Liver (tissue), 9 donors: Measurements from ENCODE around the gene RNF220. TPM values are rescaled to one million over a fixed set of nuclear protein-coding genes. Genes with fewer than 3 reads are reported as not detected.

ENCODE experiments used
- DNase-seq: peaks from one replicate; pipeline ENCODE4 v3.0.0-alpha.2; 2017; ENCODE audit warnings: low spot score
- H3K27ac ChIP-seq, 2 donors: one replicate each; pipeline ENCODE4 v1.7.0; 2013; ENCODE audit warnings: inconsistent platforms in 2 of 2, low read length in 2 of 2, control low read depth in 1 of 2, low read depth in 1 of 2, mild to moderate bottlenecking in 1 of 2
- H3K27me3 ChIP-seq, 4 donors: one replicate each; pipeline versions ENCODE4 v1.6.1 to v1.7.0; 2013; ENCODE audit warnings: low read length in 3 of 4, inconsistent platforms in 1 of 4, mild to moderate bottlenecking in 1 of 4, moderate library complexity in 1 of 4; ENCODE audit not compliant: control insufficient read depth in 4 of 4, insufficient read depth in 4 of 4
- H3K36me3 ChIP-seq, 4 donors: one replicate each; pipeline versions ENCODE4 v1.6.1 to v1.7.0; 2013; ENCODE audit warnings: low read length in 3 of 4, mild to moderate bottlenecking in 3 of 4, low read depth in 1 of 4, moderate library complexity in 1 of 4; ENCODE audit not compliant: control insufficient read depth in 4 of 4, insufficient read depth in 3 of 4
- H3K4me1 ChIP-seq, 4 donors: one replicate each; pipeline versions ENCODE4 v1.6.1 to v1.7.0; 2013; ENCODE audit warnings: low read length in 3 of 4, mild to moderate bottlenecking in 3 of 4, moderate library complexity in 1 of 4; ENCODE audit not compliant: control insufficient read depth in 4 of 4, insufficient read depth in 4 of 4
- H3K4me3 ChIP-seq, 3 donors: one replicate each; pipeline versions ENCODE4 v1.6.1 to v1.7.0; 2013; ENCODE audit warnings: low read length in 3 of 3, control low read depth in 1 of 3, low read depth in 1 of 3, mild to moderate bottlenecking in 1 of 3
- H3K9ac ChIP-seq, 2 donors: one replicate each; pipeline ENCODE4 v1.7.0; 2013; ENCODE audit warnings: low read length in 2 of 2, mild to moderate bottlenecking in 2 of 2, moderate library complexity in 2 of 2, control low read depth in 1 of 2, low read depth in 1 of 2
- H3K9me3 ChIP-seq, 4 donors: one replicate each; pipeline versions ENCODE4 v1.6.1 to v1.7.0; 2013; ENCODE audit warnings: low read length in 3 of 4; ENCODE audit not compliant: control insufficient read depth in 4 of 4
- EGR1 ChIP-seq, 2 donors: IDR thresholded peaks; 2 replicates each; pipeline ENCODE4 v1.6.1; 2016 to 2018; ENCODE audit warnings: antibody characterized with exemption in 2 of 2, low read depth in 2 of 2
- FOXA1 ChIP-seq: IDR thresholded peaks from 2 replicates; pipeline ENCODE4 v1.6.1; 2016; ENCODE audit warnings: antibody characterized with exemption
- FOXA2 ChIP-seq: IDR thresholded peaks from 2 replicates; pipeline ENCODE4 v1.6.1; 2016; ENCODE audit warnings: antibody characterized with exemption
- GABPA ChIP-seq, 2 donors: IDR thresholded peaks in 1 of 2; conservative IDR thresholded peaks in 1 of 2; 2 replicates each; pipeline ENCODE4 v1.6.1; 2016; ENCODE audit warnings: antibody characterized with exemption in 2 of 2, mild to moderate bottlenecking in 1 of 2, moderate library complexity in 1 of 2
- HNF4A ChIP-seq, 2 donors: conservative IDR thresholded peaks; 2 replicates each; pipeline ENCODE4 v1.6.1; 2016; ENCODE audit warnings: antibody characterized with exemption in 2 of 2, mild to moderate bottlenecking in 2 of 2
- HNF4G ChIP-seq: IDR thresholded peaks from 2 replicates; pipeline ENCODE4 v1.6.1; 2016; ENCODE audit warnings: antibody characterized with exemption
- JUND ChIP-seq, 2 donors: IDR thresholded peaks; 2 replicates each; pipeline ENCODE4 v1.6.1; 2016; ENCODE audit warnings: antibody characterized with exemption in 2 of 2
- NR2F2 ChIP-seq: IDR thresholded peaks from 2 replicates; pipeline ENCODE4 v1.6.1; 2016; ENCODE audit warnings: antibody characterized with exemption
- RAD21 ChIP-seq, 2 donors: IDR thresholded peaks; 2 replicates each; pipeline ENCODE4 v1.6.1; 2016; ENCODE audit warnings: antibody characterized with exemption in 2 of 2, mild to moderate bottlenecking in 2 of 2
- RXRA ChIP-seq, 2 donors: IDR thresholded peaks; 2 replicates each; pipeline ENCODE4 v1.6.1; 2017 to 2018; ENCODE audit warnings: antibody characterized with exemption in 2 of 2, mild to moderate bottlenecking in 1 of 2
- SP1 ChIP-seq: IDR thresholded peaks from 2 replicates; pipeline ENCODE4 v1.6.1; 2018; ENCODE audit warnings: antibody characterized with exemption, mild to moderate bottlenecking
- TAF1 ChIP-seq: conservative IDR thresholded peaks from 2 replicates; pipeline ENCODE4 v1.6.1; 2016; ENCODE audit warnings: antibody characterized with exemption, mild to moderate bottlenecking
- YY1 ChIP-seq: IDR thresholded peaks from 2 replicates; pipeline ENCODE4 v1.6.1; 2016; ENCODE audit warnings: antibody characterized with exemption, mild to moderate bottlenecking
- WGBS: extraction: QIAGEN DNeasy Blood & Tissue Kit; methylation state at CpG from one replicate; pipeline ENCODE4 v1.1.7; 2013; 5-methylcytosine and 5-hydroxymethylcytosine counted together
- polyA plus RNA-seq, 2 donors: library from polyadenylated mRNA; stranded (reverse) in 1 of 2; unstranded in 1 of 2; fragments of 200-250 nt in 1 of 2; fragments of >200 nt in 1 of 2; fragmentation: Nextera tagmentation in 1 of 2; extraction: Ambion mirVana in 1 of 2; gene quantifications; one replicate each; pipeline versions ENCODE4 v1.2.1 to v1.2.3, GENCODE V29; 2013 to 2015
- total RNA-seq, 2 donors: library from RNA; depleted of rRNA; stranded (reverse); fragments of >200 nt; gene quantifications; one replicate each; pipeline ENCODE4 v1.2.3, GENCODE V29; 2014
- TF ChIP-seq, protein P1 (sequence below): IDR thresholded peaks from 2 replicates; pipeline ENCODE4 v1.6.1; 2016; ENCODE audit warnings: antibody characterized with exemption
- TF ChIP-seq, protein P2 (sequence below): IDR thresholded peaks from 2 replicates; pipeline ENCODE4 v1.6.1; 2016; ENCODE audit warnings: antibody characterized with exemption
- TF ChIP-seq, protein P3 (sequence below): IDR thresholded peaks from 2 replicates; pipeline ENCODE4 v1.6.1; 2016; ENCODE audit warnings: antibody characterized with exemption, mild to moderate bottlenecking
- TF ChIP-seq, protein P4 (sequence below): fragments of 150-350 bp; IDR thresholded peaks from 2 replicates; pipeline ENCODE4 v1.5.1; 2017; ENCODE audit warnings: improper control_type of control experiment, low read depth, low read length; ENCODE audit not compliant: missing input control
- TF ChIP-seq, protein P5 (sequence below): IDR thresholded peaks from 2 replicates; pipeline ENCODE4 v1.6.1; 2016; ENCODE audit warnings: antibody characterized with exemption
- donor health status: healthy.
- donor health status: healthy.
- donor health status: healthy.
- donor health status: healthy.
- donor health status: healthy.

The RNF220 gene
- total and polyA plus RNA-seq, 4 donors, result 18.2 to 35.8 (median 26.1) TPM

DNA sequence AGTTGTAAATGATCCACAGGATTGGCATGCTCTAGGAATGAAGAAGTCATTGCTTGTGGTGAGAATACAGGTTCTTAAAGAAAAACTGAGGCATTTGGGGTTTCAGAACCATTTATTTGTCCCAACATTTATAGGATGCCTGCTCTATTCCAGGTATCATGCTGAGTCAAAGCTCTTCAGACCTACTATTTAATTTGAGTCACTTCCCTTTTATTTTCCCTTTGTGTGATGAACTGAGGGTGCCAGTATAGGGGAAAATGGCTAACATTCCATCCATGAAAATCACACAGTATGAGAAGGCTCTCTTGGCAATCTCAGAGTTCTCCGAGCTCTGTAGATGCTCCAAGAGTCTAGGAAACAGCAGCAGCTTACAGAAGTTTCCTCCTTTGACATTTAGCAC is 110.4 kb downstream of the RNF220 start:
- no peak overlapping the region for H3K4me3 ChIP-seq
- no peak overlapping the region for H3K9ac ChIP-seq
- no peaks in the 10 kb centered on the region for H3K36me3 ChIP-seq
- peaks cover 0 to 2% (median under 1%) of the 10 kb centered on the region in 4 donors for H3K27me3 ChIP-seq
- DNase-seq, result no peak
- no peaks in the 10 kb centered on the region for H3K9me3 ChIP-seq
- H3K4me1 ChIP-seq, result no peaks in the 10 kb centered on the region
- WGBS, result 87% methylated on average over 1 of the region's 1 CpG
- TF ChIP-seq HNF4A (conservative IDR thresholded peaks at IDR 0.05), result no peak
- TF ChIP-seq RAD21 (IDR thresholded peaks at IDR 0.05), result no peak
- TF ChIP-seq RXRA (IDR thresholded peaks at IDR 0.05), result no peak
- no peak for TF ChIP-seq TAF1
- TF ChIP-seq YY1, result no peak
- TF ChIP-seq, protein P1, sequence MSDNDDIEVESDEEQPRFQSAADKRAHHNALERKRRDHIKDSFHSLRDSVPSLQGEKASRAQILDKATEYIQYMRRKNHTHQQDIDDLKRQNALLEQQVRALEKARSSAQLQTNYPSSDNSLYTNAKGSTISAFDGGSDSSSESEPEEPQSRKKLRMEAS, result no peak
- TF ChIP-seq HNF4G, result no peak
- no peak for TF ChIP-seq SP1
- TF ChIP-seq, protein P2, sequence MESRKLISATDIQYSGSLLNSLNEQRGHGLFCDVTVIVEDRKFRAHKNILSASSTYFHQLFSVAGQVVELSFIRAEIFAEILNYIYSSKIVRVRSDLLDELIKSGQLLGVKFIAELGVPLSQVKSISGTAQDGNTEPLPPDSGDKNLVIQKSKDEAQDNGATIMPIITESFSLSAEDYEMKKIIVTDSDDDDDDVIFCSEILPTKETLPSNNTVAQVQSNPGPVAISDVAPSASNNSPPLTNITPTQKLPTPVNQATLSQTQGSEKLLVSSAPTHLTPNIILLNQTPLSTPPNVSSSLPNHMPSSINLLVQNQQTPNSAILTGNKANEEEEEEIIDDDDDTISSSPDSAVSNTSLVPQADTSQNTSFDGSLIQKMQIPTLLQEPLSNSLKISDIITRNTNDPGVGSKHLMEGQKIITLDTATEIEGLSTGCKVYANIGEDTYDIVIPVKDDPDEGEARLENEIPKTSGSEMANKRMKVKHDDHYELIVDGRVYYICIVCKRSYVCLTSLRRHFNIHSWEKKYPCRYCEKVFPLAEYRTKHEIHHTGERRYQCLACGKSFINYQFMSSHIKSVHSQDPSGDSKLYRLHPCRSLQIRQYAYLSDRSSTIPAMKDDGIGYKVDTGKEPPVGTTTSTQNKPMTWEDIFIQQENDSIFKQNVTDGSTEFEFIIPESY, result no peak
- TF ChIP-seq, protein P3, sequence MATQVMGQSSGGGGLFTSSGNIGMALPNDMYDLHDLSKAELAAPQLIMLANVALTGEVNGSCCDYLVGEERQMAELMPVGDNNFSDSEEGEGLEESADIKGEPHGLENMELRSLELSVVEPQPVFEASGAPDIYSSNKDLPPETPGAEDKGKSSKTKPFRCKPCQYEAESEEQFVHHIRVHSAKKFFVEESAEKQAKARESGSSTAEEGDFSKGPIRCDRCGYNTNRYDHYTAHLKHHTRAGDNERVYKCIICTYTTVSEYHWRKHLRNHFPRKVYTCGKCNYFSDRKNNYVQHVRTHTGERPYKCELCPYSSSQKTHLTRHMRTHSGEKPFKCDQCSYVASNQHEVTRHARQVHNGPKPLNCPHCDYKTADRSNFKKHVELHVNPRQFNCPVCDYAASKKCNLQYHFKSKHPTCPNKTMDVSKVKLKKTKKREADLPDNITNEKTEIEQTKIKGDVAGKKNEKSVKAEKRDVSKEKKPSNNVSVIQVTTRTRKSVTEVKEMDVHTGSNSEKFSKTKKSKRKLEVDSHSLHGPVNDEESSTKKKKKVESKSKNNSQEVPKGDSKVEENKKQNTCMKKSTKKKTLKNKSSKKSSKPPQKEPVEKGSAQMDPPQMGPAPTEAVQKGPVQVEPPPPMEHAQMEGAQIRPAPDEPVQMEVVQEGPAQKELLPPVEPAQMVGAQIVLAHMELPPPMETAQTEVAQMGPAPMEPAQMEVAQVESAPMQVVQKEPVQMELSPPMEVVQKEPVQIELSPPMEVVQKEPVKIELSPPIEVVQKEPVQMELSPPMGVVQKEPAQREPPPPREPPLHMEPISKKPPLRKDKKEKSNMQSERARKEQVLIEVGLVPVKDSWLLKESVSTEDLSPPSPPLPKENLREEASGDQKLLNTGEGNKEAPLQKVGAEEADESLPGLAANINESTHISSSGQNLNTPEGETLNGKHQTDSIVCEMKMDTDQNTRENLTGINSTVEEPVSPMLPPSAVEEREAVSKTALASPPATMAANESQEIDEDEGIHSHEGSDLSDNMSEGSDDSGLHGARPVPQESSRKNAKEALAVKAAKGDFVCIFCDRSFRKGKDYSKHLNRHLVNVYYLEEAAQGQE, result no peak
- TF ChIP-seq GABPA (IDR thresholded peaks at IDR 0.05 in 1 of 2, conservative IDR thresholded peaks at IDR 0.05 in 1 of 2), result no peak
- TF ChIP-seq, protein P4, sequence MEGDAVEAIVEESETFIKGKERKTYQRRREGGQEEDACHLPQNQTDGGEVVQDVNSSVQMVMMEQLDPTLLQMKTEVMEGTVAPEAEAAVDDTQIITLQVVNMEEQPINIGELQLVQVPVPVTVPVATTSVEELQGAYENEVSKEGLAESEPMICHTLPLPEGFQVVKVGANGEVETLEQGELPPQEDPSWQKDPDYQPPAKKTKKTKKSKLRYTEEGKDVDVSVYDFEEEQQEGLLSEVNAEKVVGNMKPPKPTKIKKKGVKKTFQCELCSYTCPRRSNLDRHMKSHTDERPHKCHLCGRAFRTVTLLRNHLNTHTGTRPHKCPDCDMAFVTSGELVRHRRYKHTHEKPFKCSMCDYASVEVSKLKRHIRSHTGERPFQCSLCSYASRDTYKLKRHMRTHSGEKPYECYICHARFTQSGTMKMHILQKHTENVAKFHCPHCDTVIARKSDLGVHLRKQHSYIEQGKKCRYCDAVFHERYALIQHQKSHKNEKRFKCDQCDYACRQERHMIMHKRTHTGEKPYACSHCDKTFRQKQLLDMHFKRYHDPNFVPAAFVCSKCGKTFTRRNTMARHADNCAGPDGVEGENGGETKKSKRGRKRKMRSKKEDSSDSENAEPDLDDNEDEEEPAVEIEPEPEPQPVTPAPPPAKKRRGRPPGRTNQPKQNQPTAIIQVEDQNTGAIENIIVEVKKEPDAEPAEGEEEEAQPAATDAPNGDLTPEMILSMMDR, result no peak
- no peak for TF ChIP-seq FOXA1
- TF ChIP-seq, protein P5, sequence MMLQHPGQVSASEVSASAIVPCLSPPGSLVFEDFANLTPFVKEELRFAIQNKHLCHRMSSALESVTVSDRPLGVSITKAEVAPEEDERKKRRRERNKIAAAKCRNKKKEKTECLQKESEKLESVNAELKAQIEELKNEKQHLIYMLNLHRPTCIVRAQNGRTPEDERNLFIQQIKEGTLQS, result no peak
- TF ChIP-seq NR2F2, result no peak
- TF ChIP-seq EGR1 (IDR thresholded peaks at IDR 0.05; ENCODE audit: low read depth in 2 of 2), result no peak
- TF ChIP-seq FOXA2, result no peak
- no peak for TF ChIP-seq JUND (IDR thresholded peaks at IDR 0.05)
- H3K27ac ChIP-seq, result no peak overlapping the region
